Measurements from ENCODE around the gene GAGE10.
"Not testable (repeated sequence)": the region's sequence is repeated elsewhere in the genome, so short reads cannot be mapped to it uniquely, and the experiment has no call there.

- TF ChIP-seq CTCF (conservative IDR thresholded peaks at IDR 0.05); ZFX (IDR thresholded peaks at IDR 0.05): not testable (repeated sequence)
Observed at GRCh38 chrX:49307775-49308174, 4.3 kb downstream of the GAGE10 start.

Measured in C4-2B (cell line).